Measurements from ENCODE around the gene NOL3. TPM values are rescaled to one million over a fixed set of nuclear protein-coding genes. Genes with fewer than 3 reads are reported as not detected.

The NOL3 gene
- total RNA-seq, 1 experiment from 2014 or later = 8.5 TPM

DNA sequence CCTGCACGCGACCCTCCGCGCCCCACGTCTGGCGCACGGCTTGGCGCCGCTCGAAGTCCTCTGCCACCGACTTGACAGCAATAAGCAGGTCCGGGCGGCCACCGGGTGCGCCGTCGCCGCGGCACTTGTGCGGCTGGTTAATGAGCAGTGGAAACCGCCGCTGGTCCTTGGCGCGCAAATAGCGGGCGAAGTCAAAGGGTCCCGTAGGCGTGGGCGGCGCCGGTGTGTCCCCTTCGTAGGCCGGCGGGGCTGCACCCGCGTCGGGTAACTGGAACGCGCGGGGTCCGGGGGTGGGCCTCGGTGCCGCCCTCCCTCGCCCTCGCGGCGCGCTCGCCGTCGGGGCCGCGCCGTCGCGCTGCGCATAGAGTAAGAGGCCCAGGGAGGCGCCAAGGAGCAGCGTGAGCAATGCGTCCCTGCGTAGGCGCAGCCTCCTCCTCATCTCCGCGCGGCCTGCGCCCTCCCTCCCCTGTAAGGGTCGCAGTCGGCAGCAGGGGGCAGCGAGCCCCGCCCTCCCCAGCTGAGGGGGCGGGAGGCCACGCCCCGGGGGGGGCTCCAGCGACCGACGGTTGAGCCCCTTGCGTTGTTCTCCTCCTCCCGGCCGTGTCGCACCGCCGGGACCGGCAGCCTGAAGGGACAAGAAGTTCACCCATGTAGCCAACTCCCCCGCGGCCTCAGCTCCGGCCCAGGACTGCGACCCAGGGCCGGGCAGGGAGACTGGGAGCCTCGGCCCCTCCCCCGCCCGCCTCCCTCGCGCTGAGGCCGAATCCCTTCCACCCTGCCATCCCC is 20.1 kb upstream of the NOL3 start (continued):
- TF ChIP-seq, protein P1, sequence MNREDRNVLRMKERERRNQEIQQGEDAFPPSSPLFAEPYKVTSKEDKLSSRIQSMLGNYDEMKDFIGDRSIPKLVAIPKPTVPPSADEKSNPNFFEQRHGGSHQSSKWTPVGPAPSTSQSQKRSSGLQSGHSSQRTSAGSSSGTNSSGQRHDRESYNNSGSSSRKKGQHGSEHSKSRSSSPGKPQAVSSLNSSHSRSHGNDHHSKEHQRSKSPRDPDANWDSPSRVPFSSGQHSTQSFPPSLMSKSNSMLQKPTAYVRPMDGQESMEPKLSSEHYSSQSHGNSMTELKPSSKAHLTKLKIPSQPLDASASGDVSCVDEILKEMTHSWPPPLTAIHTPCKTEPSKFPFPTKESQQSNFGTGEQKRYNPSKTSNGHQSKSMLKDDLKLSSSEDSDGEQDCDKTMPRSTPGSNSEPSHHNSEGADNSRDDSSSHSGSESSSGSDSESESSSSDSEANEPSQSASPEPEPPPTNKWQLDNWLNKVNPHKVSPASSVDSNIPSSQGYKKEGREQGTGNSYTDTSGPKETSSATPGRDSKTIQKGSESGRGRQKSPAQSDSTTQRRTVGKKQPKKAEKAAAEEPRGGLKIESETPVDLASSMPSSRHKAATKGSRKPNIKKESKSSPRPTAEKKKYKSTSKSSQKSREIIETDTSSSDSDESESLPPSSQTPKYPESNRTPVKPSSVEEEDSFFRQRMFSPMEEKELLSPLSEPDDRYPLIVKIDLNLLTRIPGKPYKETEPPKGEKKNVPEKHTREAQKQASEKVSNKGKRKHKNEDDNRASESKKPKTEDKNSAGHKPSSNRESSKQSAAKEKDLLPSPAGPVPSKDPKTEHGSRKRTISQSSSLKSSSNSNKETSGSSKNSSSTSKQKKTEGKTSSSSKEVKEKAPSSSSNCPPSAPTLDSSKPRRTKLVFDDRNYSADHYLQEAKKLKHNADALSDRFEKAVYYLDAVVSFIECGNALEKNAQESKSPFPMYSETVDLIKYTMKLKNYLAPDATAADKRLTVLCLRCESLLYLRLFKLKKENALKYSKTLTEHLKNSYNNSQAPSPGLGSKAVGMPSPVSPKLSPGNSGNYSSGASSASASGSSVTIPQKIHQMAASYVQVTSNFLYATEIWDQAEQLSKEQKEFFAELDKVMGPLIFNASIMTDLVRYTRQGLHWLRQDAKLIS (CRISPR knock-in tag; IDR thresholded peaks at IDR 0.05; ENCODE audit: borderline replicate concordance) = no peak
- no peak for TF ChIP-seq GTF2I (CRISPR knock-in tag; conservative IDR thresholded peaks at IDR 0.05)
- TF ChIP-seq ZNF232 (CRISPR knock-in tag; IDR thresholded peaks at IDR 0.05) = peak; percentile 53; the same call in 1 of the 2 replicates
- TF ChIP-seq CREM (CRISPR knock-in tag; IDR thresholded peaks at IDR 0.05) = peak; percentile 12; the same call in 1 of the 2 replicates
- TF ChIP-seq, protein P2, sequence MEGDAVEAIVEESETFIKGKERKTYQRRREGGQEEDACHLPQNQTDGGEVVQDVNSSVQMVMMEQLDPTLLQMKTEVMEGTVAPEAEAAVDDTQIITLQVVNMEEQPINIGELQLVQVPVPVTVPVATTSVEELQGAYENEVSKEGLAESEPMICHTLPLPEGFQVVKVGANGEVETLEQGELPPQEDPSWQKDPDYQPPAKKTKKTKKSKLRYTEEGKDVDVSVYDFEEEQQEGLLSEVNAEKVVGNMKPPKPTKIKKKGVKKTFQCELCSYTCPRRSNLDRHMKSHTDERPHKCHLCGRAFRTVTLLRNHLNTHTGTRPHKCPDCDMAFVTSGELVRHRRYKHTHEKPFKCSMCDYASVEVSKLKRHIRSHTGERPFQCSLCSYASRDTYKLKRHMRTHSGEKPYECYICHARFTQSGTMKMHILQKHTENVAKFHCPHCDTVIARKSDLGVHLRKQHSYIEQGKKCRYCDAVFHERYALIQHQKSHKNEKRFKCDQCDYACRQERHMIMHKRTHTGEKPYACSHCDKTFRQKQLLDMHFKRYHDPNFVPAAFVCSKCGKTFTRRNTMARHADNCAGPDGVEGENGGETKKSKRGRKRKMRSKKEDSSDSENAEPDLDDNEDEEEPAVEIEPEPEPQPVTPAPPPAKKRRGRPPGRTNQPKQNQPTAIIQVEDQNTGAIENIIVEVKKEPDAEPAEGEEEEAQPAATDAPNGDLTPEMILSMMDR (IDR thresholded peaks at IDR 0.05) = peak; percentile 49
- no peak for TF ChIP-seq IRF2 (CRISPR knock-in tag; IDR thresholded peaks at IDR 0.05; ENCODE audit: borderline replicate concordance, low read depth)
- no peak for TF ChIP-seq ESRRA (CRISPR knock-in tag; IDR thresholded peaks at IDR 0.05; ENCODE audit: borderline replicate concordance)
- 0 out of 2 replicates have a peak, but pooled peaks have one; percentile 55 for TF ChIP-seq ZNF263 (CRISPR knock-in tag; IDR thresholded peaks at IDR 0.05; ENCODE audit: low read depth)
- TF ChIP-seq MXD4 (CRISPR knock-in tag; IDR thresholded peaks at IDR 0.05; ENCODE audit: borderline replicate concordance) = no peak
- TF ChIP-seq, protein P3, sequence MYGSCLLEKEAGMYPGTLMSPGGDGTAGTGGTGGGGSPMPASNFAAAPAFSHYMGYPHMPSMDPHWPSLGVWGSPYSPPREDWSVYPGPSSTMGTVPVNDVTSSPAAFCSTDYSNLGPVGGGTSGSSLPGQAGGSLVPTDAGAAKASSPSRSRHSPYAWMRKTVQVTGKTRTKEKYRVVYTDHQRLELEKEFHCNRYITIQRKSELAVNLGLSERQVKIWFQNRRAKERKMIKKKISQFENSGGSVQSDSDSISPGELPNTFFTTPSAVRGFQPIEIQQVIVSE (CRISPR knock-in tag; IDR thresholded peaks at IDR 0.05; ENCODE audit: borderline replicate concordance) = no peak
- TF ChIP-seq, protein P4, sequence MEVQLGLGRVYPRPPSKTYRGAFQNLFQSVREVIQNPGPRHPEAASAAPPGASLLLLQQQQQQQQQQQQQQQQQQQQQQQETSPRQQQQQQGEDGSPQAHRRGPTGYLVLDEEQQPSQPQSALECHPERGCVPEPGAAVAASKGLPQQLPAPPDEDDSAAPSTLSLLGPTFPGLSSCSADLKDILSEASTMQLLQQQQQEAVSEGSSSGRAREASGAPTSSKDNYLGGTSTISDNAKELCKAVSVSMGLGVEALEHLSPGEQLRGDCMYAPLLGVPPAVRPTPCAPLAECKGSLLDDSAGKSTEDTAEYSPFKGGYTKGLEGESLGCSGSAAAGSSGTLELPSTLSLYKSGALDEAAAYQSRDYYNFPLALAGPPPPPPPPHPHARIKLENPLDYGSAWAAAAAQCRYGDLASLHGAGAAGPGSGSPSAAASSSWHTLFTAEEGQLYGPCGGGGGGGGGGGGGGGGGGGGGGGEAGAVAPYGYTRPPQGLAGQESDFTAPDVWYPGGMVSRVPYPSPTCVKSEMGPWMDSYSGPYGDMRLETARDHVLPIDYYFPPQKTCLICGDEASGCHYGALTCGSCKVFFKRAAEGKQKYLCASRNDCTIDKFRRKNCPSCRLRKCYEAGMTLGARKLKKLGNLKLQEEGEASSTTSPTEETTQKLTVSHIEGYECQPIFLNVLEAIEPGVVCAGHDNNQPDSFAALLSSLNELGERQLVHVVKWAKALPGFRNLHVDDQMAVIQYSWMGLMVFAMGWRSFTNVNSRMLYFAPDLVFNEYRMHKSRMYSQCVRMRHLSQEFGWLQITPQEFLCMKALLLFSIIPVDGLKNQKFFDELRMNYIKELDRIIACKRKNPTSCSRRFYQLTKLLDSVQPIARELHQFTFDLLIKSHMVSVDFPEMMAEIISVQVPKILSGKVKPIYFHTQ (CRISPR knock-in tag; IDR thresholded peaks at IDR 0.05) = no peak
- TF ChIP-seq, protein P5, sequence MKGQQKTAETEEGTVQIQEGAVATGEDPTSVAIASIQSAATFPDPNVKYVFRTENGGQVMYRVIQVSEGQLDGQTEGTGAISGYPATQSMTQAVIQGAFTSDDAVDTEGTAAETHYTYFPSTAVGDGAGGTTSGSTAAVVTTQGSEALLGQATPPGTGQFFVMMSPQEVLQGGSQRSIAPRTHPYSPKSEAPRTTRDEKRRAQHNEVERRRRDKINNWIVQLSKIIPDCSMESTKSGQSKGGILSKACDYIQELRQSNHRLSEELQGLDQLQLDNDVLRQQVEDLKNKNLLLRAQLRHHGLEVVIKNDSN (CRISPR knock-in tag; IDR thresholded peaks at IDR 0.05) = no peak
- no peak for TF ChIP-seq ZBTB21 (CRISPR knock-in tag; IDR thresholded peaks at IDR 0.05; ENCODE audit: borderline replicate concordance)
- TF ChIP-seq NFYB (CRISPR knock-in tag; conservative IDR thresholded peaks at IDR 0.05; ENCODE audit: low read depth) = no peak
- TF ChIP-seq, protein P6, sequence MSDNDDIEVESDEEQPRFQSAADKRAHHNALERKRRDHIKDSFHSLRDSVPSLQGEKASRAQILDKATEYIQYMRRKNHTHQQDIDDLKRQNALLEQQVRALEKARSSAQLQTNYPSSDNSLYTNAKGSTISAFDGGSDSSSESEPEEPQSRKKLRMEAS (CRISPR knock-in tag; IDR thresholded peaks at IDR 0.05) = no peak
- TF ChIP-seq, protein P7, sequence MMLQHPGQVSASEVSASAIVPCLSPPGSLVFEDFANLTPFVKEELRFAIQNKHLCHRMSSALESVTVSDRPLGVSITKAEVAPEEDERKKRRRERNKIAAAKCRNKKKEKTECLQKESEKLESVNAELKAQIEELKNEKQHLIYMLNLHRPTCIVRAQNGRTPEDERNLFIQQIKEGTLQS (CRISPR knock-in tag; conservative IDR thresholded peaks at IDR 0.05) = 0 out of 2 replicates have a peak, but pooled peaks have one; percentile 46
- 0 out of 2 replicates have a peak, but pooled peaks have one; percentile 69 for TF ChIP-seq CBFB (CRISPR knock-in tag; IDR thresholded peaks at IDR 0.05; ENCODE audit: low read depth)
- 0 out of 2 replicates have a peak, but pooled peaks have one; percentile 26 for TF ChIP-seq ZNF219 (CRISPR knock-in tag; IDR thresholded peaks at IDR 0.05; ENCODE audit: borderline replicate concordance)
- TF ChIP-seq PRRX2 (CRISPR knock-in tag; IDR thresholded peaks at IDR 0.05) = no peak
- TF ChIP-seq, protein P8, sequence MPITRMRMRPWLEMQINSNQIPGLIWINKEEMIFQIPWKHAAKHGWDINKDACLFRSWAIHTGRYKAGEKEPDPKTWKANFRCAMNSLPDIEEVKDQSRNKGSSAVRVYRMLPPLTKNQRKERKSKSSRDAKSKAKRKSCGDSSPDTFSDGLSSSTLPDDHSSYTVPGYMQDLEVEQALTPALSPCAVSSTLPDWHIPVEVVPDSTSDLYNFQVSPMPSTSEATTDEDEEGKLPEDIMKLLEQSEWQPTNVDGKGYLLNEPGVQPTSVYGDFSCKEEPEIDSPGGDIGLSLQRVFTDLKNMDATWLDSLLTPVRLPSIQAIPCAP (CRISPR knock-in tag; IDR thresholded peaks at IDR 0.05) = no peak
- no peak for TF ChIP-seq GRHL2 (CRISPR knock-in tag; IDR thresholded peaks at IDR 0.05; ENCODE audit: insufficient replicate concordance, severe bottlenecking)
- TF ChIP-seq NFATC4 (CRISPR knock-in tag; IDR thresholded peaks at IDR 0.05) = no peak
- TF ChIP-seq, protein P9, sequence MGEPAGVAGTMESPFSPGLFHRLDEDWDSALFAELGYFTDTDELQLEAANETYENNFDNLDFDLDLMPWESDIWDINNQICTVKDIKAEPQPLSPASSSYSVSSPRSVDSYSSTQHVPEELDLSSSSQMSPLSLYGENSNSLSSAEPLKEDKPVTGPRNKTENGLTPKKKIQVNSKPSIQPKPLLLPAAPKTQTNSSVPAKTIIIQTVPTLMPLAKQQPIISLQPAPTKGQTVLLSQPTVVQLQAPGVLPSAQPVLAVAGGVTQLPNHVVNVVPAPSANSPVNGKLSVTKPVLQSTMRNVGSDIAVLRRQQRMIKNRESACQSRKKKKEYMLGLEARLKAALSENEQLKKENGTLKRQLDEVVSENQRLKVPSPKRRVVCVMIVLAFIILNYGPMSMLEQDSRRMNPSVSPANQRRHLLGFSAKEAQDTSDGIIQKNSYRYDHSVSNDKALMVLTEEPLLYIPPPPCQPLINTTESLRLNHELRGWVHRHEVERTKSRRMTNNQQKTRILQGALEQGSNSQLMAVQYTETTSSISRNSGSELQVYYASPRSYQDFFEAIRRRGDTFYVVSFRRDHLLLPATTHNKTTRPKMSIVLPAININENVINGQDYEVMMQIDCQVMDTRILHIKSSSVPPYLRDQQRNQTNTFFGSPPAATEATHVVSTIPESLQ (CRISPR knock-in tag; IDR thresholded peaks at IDR 0.05) = no peak
- no peak for TF ChIP-seq ZNF121 (CRISPR knock-in tag; IDR thresholded peaks at IDR 0.05)
- TF ChIP-seq ZNF671 (CRISPR knock-in tag; IDR thresholded peaks at IDR 0.05) = no peak
